Measurements from ENCODE around the gene KRT38. TPM values are rescaled to one million over a fixed set of nuclear protein-coding genes. Genes with fewer than 3 reads are reported as not detected.

The KRT38 gene
- total and polyA plus RNA-seq, 9 donors: not detected

- Histone ChIP-seq H3K36me3 (no peaks in the 10 kb centered on the region), H3K27ac (no peak overlapping the region), H3K4me1 (ENCODE audit: insufficient read depth) (no peaks in the 10 kb centered on the region), H3K9me3 (no peaks in the 10 kb centered on the region), H3K4me3 (no peak overlapping the region), H3K27me3 (no peaks in the 10 kb centered on the region)
- TF ChIP-seq POLR2A (IDR thresholded peaks at IDR 0.05): no peak
- TF ChIP-seq EP300 (IDR thresholded peaks at IDR 0.05): no peak
- TF ChIP-seq CTCF (IDR thresholded peaks at IDR 0.05): no peak
- DNase-seq: no peak
- intact Hi-C loops (cut with DNase I): no loop called here
- WGBS, 3 donors: 34 to 41% (median 37%) methylated on average over 4 of the region's 4 CpGs
Measured at GRCh38 chr17:41457676-41458075, 16.9 kb upstream of the KRT38 start.

- no peak for TF ChIP-seq EP300 (IDR thresholded peaks at IDR 0.05)
- no peak for TF ChIP-seq POLR2A (IDR thresholded peaks at IDR 0.05)
- no peak for TF ChIP-seq CTCF (IDR thresholded peaks at IDR 0.05)
- no peak overlapping the region for H3K27ac ChIP-seq
- no peak for DNase-seq
- intact Hi-C loops (cut with DNase I): no loop called here
- no peak overlapping the region for H3K4me3 ChIP-seq
- no peaks in the 10 kb centered on the region for H3K9me3 ChIP-seq
- H3K27me3 ChIP-seq: no peaks in the 10 kb centered on the region
- no peaks in the 10 kb centered on the region for H3K4me1 ChIP-seq (ENCODE audit: insufficient read depth)
- H3K36me3 ChIP-seq: no peaks in the 10 kb centered on the region
- 87 to 98% (median 93%) methylated on average over 3 of the region's 3 CpGs for WGBS, 3 donors
Measured at GRCh38 chr17:41456204-41456603, 15.4 kb upstream of the KRT38 start.

- no peaks in the 10 kb centered on the region for H3K27me3 ChIP-seq
- H3K4me1 ChIP-seq (ENCODE audit: insufficient read depth): no peaks in the 10 kb centered on the region
- WGBS, 3 donors: 92 to 100% (median 100%) methylated on average over 1 of the region's 1 CpG
Measured at GRCh38 chr17:41455236-41455635, 14.5 kb upstream of the KRT38 start.

DNA sequence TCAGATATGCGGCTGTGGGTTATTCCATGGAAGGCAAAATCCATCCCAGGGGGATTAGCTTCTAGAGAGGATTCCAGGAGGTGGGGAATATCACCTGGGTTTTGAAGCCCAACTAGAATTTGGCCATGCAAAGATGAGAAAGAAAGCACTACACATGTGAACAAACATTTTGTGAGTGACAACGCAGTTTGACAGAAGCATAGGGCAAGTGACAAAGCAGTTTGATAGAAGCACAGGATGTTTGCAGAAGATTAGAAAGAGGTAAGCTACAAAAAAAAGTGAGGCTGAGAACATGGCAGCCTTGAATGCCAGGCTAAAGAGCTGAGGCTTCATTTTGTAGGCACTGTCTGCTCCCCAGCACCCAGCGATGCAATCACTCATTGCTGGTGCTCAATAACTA, 12.3 kb upstream of the KRT38 start:
- Histone ChIP-seq H3K4me1 (ENCODE audit: insufficient read depth) (no peaks in the 10 kb centered on the region), H3K9me3 (no peaks in the 10 kb centered on the region), H3K4me3 (no peak overlapping the region), H3K27ac (no peak overlapping the region), H3K27me3 (no peaks in the 10 kb centered on the region), H3K36me3 (no peaks in the 10 kb centered on the region)
- TF ChIP-seq POLR2A (IDR thresholded peaks at IDR 0.05) (no peak), CTCF (IDR thresholded peaks at IDR 0.05) (no peak), EP300 (IDR thresholded peaks at IDR 0.05) (no peak)
- no peak for DNase-seq
- intact Hi-C loops (cut with DNase I): no loop called here
- 96 to 98% (median 97%) methylated on average over 3 of the region's 3 CpGs for WGBS, 3 donors

More at GRCh38 chr17:41455236-41455635, 14.5 kb upstream of the KRT38 start:
- Histone ChIP-seq H3K4me3 (no peak overlapping the region), H3K36me3 (no peaks in the 10 kb centered on the region), H3K9me3 (no peaks in the 10 kb centered on the region), H3K27ac (no peak overlapping the region)
- DNase-seq: no peak
- no peak for TF ChIP-seq POLR2A (IDR thresholded peaks at IDR 0.05)
- no peak for TF ChIP-seq CTCF (IDR thresholded peaks at IDR 0.05)
- no peak for TF ChIP-seq EP300 (IDR thresholded peaks at IDR 0.05)
- intact Hi-C loops (cut with DNase I): no loop called here

- no peaks in the 10 kb centered on the region for H3K36me3 ChIP-seq
- TF ChIP-seq EP300 (IDR thresholded peaks at IDR 0.05) (no peak), POLR2A (IDR thresholded peaks at IDR 0.05) (no peak), CTCF (IDR thresholded peaks at IDR 0.05) (no peak)
- H3K27me3 ChIP-seq: no peaks in the 10 kb centered on the region
- intact Hi-C loops (cut with DNase I): no loop called here
- H3K4me1 ChIP-seq (ENCODE audit: insufficient read depth): no peaks in the 10 kb centered on the region
- no peaks in the 10 kb centered on the region for H3K9me3 ChIP-seq
- 67 to 80% (median 77%) methylated on average over 4 of the region's 4 CpGs for WGBS, 3 donors
- no peak overlapping the region for H3K27ac ChIP-seq
- DNase-seq: no peak
- H3K4me3 ChIP-seq: no peak overlapping the region
Measured at GRCh38 chr17:41452281-41452680, 11.5 kb upstream of the KRT38 start.

Data from ovary (tissue), 9 donors.